Activated CD4-positive, CD25-positive, alpha-beta regulatory T cell (primary cell): ENCODE measurements around the gene TFB1M.

ENCODE experiments used
- DNase-seq, 4 experiments: peaks; one replicate each; lab custom pipeline; 2025; lab: John Stamatoyannopoulos, UW

The TFB1M gene

DNA sequence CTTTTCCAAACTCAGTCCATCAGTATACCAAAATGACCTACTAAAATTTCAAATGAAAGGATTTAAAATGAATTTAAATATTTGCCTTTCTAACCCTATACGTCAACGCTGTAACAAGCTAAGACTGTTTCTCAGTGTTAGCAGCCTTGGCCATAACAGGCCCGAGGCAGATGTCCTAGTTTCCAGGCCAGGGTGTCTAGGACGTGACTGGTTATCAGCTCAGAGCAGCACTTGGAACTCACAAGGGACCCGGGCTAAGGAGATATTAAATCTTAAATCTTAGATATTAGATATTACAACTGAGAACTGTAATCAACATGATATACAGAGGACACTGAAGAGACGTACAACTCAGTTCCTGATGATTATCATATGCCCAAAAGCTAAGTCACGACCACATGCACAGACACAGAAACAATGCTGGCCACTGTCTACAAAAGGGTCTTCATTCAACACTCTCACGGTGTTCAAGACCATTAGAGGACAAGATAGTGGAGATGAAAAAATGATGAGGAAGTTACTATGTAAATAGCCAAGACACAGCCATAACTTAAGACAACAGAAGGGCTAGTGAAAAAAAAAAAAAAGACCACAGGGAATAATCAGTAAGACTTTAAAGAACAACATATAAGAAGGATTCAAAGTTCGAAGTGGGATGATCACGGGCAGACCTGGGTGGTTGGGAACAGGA, 50.8 kb downstream of the TFB1M start, which contains the start of gene CLDN20:
TSS of gene CLDN20 (plus strand) at position 641 of the 691 bp plus-strand sequence. CDS start 11,707 bp downstream, outside the sequence.
- no peak for DNase-seq

DNA sequence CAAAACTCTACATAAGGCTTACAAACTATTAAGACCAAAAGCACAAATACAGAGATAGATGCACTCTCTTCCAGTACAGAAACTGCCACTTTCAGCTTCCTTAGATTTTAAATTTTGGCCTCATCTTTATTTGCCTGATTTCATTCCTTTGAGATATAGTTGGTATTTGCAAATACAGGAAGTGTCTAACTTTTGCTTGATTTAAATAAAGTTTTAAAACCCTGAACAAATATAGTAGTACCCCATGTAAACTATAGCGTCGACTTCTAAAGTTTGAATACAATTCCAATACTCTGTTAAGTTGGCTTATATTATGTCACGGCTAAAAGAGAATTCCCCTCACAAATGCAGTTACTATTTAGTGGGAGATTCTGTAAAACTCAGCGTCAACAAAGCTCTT, 51.6 kb downstream of the TFB1M start:
- DNase-seq, result no peak

DNA sequence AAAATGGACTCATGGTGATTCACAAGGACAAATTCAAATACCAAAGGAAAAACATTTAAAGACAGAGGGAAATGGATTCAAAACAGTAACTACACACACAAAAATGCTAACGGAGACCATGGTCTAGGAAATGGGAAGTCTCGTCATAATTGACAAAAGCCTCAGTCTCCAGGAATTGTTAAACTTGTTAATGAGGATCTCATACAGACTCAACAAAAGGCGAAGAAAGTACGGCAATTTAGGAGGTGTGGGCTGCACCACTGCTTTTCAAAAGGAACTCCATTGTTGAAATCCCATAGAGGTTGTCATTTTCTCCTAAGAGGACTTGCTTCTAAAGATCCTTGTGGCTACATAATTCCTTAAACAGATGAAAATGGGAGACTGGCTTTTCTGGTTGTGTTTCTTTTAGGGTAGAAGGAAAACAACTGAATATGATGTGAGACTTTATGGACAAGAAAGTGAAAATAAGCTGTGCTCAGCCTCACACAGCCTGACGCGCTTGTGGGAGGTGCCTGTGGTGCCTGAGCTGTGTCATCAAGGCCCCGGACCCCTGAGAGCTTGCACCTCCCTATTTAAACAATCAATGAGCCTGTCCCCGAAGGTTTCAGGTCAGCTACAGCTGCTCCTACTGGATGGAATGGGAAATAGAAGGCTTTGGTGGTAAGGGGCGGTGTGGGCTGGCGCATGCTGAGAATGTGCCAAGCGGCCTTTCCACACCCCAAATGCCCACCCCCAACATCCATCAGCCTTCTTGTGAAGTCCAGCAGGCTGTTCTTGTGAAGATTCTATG, 53.0 kb downstream of the TFB1M start:
- DNase-seq, result no peak

DNA sequence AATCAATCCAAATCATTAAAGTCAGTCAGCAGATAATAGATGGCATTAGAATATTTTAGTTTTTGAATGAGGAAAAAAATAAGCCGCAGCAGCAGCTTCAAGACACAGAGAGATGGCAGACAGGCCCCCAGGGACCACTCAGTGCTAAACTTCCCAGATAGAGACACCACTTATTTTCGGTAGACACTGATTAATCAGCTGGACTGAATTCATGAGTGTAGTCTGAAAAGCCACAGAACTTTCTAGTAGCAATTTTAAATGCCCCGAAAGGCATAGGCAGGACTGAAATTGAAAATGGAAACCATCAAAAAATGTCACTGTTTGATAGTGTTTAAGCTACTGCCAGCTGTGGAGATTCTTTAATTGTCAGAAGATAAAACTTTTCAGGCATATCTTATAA, 53.6 kb downstream of the TFB1M start:
- no peak for DNase-seq

DNA sequence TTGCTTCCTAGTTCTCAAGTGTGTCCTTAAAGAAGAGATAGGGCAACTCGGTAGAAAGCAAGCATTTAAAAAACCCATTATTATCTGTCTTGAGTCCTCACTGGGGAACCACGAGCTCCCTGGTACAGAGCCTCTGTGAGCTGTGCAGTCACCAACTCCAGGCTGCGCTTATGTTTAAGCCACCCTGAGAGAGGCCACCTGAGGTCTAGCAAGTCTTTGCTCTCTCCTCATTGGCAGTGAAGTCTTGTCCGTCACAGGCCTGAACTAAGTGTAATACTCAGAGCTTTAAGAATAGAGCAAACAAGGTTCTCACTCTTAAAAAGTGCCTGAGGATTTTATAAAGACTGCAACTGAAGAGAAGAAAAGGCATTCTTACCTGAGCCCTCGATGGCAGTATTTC, 54.4 kb downstream of the TFB1M start:
- DNase-seq, result no peak

DNA sequence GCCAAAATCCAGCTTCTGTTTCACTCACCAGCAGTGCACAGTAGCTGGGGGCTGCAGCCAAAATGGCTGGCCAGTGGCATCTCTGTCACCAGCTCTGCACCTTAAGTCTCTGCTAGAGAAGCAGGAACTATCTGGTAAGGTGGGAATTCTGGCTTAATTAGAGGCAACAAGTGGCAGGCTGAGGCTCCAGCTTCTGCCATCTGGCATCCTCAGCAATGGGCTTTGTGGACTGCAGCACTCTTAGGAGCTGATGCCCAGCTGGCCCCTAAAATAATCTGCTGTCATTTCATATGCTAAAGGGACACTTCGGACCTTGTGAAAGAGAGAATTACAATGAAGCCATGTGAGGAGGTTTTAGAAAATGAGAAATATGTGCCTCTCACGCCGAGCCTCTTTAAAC, 55.1 kb downstream of the TFB1M start:
- DNase-seq, result no peak

DNA sequence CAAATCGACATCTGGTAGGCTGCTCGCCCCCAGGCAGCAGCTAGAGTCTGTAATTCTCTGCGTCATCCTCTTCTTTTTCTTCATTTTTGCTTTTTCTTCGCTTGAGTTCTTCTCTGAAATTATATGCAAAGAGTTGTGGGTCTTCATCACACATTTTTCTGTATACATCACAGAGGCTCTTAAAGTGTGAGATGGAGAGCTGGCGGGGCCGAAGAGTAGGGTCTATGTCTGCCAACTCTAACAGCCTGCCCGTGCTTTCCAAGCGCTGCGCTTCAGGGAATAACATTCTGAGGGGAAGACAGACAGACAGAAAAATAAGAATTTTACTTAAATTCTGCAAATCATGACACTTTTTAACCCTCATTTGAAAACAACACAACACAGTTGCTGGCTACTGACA, 56.5 kb downstream of the TFB1M start:
- DNase-seq, result no peak

DNA sequence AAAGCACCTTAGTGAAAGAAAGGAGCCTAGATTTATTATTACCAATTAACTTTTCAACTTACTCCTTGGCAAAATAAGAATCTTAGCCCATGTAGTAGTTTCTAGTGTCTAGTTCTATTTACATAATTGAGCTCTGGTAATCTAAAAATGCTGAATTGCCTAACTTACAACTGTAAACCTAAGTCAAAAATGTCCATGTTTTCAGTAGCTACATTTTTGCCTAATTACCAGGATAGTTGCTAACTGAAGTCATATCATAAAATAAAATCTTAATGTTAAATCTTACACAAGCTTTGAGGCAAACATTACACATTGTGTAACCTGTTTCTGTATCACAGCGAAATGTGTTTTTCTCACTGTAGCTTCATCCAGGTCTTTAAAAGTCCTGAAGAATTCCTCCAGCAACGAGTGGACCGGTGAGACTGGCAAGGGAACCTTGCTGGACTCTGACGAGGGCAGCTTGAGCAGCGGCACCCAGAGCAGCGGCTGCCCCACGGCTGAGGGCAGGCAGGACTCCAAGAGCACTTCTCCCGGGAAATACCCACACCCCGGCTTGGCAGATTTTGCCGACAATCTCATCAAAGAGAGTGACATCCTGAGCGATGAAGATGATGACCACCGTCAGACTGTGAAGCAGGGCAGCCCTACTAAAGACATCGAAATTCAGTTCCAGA, 58.0 kb downstream of the TFB1M start:
- no peak for DNase-seq

DNA sequence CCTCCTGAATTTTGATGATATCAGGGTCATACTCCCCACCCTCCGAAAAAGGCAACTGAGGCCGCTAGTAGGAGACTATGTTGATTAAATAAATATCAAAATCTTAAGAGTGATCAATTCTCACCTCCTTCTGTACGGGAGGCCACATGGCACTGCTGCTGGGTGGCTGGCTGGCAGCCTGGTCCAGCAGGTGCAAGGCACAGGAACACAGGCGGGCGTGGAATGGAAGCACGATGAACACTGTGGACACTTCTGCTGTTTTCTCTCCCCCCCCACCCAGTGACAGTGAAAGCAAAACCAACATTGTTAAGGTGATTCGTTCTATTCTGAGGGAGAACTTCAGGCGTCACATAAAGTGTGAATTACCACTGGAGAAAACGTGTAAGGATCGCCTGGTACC, 60.1 kb downstream of the TFB1M start:
- DNase-seq, result no peak

DNA sequence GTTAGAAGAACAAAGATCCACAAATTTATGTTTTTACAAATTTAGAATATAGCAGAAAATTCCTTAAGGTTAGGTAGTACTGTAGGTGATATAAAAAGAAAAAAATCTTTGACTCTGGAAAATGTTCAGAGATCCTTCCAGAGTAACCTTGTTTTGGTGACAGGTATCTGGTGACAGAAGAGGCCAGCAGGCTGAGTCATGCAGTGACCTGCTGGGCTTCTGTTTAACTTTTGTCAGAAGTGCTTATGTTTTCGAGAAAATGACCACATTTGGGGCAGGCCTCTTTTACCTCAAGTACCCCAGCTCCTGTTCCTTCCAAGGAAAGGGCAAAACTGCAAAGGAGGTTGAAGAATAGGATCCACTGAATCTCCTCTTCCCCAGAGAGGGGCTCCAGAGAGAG, 60.9 kb downstream of the TFB1M start:
- DNase-seq, result no peak

DNA sequence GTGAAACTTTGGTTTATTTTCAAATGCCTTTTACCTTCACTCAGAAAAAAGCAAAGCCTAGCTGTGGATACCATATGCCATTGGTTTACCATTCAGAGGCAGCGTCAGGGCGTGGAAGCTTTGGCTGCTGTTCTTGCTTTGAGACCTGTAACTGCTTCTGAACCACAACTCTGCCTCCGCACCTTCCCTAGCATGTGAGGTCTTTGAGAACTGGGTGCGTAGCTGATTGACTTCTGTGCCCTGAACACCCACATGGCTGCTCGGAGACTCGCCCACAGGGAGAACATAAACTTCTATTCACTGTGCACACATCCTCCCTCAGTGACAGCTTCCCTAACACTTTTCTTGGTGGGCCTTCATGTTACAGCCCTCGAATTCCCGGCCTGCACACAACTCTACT, 61.7 kb downstream of the TFB1M start:
- DNase-seq, result no peak

DNA sequence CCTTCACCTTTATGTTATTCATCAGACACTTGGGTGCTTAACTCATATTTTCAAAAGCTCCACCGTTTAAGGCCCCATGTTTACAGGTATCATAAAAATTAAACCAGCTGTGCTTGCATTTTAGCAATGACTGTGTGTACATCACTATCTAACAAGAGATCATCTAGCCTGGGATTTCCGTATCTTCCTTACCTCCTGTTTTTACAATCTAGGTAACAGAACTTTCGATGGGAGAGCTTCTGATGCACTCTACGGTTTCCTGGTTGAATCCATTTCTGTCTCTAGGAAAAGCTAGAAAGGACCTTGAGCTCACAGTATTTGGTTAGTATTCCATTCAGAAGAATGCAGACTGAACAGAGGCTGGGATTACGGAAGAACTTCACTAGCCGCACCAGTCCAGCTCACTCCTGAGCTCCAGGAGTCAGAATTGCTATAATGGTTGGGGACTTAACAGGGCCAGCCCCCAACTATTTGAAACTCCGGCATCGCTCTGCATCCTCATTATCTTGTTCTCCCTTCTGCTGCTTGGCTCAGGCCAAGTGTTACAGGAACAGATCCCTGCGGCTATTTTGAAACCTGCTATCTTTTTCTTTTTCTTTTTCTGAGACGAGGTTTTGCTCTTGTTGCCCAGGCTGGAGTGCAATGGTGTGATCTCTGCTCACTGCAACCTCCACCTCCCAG, 63.4 kb downstream of the TFB1M start:
- no peak for DNase-seq

DNA sequence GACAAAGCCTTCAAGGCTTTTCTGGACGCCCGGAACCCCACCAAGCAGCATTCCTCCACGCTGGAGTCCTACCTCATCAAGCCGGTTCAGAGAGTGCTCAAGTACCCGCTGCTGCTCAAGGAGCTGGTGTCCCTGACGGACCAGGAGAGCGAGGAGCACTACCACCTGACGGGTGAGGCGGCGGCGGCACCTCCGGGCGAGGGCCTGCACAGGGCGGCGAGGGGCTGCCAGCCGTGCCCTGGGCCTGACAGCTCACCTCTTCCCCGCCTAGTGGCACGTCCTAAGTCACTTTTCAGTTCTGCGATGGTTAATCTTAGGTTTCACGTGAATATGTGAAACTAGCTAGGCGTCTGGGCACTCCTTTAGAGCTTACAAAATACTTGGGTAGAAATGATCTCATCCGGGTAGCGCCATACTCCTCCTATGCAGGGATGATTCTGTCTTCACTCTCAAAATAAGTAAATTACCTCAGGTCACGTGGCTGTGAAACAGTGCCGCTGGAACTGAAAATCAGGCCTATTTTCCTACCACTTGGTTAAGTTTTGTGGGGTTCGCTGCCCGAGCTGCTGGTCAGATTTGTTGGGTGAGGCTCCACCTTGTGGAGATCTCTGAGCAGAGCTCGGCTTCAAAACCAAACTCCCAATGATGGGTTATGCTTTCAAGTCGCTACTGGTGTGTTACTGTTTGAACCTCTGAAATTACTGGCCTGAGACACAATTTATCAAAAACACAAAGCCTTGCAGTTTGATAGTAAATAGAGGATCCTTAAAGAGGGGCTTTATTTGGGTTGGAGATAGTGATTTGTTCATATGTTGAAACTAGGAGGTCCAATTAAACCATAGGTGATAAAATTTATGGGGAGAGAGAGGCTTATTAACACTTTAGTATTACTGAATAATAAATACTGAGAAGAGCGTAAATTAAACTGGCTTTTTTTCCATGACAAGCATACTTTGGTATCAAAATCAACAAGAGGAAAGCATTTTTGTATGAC, 66.0 kb downstream of the TFB1M start:
- DNase-seq, result no peak

DNA sequence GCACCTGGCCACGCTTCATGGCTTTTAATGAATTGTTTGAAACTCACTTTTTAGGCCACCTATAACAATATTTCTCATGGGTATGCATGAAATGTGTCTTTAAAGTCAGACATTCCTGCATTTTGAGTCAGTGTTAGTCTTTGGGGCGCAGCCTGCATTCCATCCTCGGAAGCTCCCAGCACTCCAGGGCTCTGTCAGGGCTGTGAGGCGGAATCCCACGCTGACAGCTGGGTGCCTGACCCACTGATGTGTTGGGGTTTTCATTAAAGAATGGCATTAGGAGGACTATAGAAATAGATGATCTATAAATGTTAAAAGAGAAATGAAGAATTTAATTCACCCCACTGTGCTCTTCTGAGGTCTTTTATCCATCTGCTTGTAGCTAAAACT, 66.7 kb downstream of the TFB1M start:
- no peak for DNase-seq

DNA sequence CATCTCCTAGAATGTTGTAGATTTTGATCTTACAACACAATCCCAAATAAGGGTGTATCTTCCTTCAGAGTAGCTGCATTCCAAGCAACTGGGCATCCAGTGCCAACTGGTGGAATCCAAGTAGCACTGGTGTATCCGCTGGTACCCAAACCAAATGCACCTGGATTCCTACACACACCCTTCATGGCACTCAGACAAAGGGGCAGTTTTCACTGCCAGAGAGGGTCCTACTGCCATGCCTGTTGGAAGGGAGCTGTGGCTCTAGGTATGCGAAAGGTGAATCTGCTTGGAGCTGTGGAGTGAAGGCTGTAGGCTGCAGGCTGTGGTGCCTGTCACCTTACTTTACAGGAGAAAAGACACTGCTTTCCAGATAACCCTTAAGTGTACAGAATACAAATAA, 67.5 kb downstream of the TFB1M start:
- DNase-seq, result no peak

DNA sequence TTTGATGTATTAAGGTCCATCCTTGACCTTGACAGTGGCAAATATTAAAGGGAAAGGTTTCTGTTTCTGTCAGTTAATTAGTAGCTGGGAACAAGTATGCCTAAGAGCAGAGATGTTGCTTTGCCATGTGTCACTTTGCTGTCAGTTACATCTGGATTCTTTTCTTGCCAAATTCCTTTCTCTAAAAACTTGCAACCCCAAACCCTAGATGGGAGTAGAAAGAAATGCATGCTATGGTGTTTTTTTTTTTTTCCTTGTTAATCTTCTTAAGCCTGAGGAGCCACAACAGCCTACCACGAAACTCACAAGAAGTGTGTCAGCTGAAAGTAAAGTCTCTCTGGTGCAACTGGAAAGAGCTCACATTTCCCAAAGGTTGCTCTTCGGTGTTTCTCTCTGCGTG, 68.5 kb downstream of the TFB1M start:
- no peak for DNase-seq

DNA sequence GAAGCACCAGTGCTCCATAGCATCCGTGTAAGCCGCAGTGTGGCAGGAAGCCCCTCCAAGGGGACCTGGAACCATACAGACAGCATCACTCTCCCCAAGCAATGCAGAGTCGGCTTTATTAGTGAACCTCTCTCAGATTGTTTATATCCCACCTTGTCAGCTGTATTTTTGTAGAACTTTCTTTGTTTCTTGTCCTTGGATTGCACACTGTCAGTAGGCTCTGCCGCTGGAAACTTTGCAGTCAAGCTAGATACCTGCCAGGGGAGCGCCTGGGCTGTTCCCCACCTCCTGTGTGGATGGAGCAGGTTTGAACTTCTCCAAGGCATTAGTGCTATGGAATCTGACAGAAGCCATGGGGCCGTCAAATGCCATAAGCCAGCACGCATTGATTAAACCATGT, 69.1 kb downstream of the TFB1M start:
- DNase-seq, result no peak

DNA sequence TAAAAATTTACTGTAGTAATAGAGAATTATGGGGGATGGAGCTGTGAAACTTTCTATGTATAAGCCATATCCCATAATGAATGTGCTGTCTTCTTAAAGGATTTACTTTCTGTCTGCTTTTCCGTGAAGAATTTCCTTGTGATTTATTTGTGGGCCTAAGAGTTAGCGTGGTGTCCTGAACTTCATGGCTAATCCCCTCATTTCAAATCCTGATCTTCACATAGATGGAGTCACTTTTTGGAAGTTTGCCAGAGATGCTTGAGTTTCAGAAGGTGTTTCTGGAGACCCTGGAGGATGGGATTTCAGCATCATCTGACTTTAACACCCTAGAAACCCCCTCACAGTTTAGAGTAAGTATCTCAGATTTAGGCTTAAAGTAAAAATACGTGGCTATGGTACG, 69.8 kb downstream of the TFB1M start:
- no peak for DNase-seq

DNA sequence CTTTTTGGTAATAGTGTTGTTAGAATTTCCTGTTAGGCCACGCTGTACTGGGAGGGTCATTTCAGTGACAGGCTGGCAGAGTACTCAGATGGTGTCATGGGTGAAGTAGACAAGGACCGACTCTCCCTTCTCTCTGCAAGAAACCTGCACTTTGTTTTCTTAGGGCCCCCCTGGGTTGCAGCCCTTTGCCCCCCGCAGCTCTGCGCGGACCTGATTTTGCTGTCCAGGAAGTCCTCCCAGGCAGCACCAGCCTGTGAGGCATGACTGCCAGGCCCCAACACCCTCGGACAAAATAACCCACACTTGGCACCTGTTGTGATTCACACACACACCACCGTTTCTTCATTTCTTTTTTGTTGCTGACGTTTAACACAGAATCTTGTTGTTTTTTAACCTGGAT, 72.3 kb downstream of the TFB1M start:
- DNase-seq, result no peak

DNA sequence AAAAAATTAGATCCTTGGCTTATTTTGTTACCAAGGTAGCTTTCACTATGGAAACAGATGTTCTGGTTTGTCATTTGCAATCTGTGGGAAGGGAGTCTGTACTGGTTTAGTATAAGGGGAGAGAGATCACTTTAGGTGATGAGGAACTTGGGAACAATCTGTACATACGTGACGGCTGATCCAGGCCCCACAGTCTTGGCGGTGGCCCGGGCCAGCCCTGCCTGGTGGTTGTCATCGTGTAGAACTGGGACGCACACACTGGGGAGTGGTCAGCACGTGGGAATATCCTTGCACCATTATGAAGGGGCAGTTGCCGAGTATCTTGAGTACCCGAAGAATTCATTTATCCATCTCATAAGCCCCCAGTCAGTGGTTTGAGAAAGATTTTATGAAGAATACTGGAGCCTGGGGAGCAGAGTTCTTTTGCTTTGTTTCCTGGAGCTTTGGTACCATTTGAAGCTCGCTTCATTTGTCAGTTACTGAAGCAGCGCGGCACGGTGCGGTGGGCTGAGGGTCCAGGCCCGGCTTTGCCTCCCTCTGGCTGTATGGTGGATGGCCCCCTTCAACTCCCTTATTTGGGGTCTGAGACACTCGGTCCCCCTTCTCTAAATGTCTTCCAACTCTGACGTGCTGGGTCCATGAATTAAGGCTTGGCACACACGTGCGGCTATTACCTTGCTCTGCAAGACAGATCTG, 73.2 kb downstream of the TFB1M start:
- DNase-seq, result no peak

DNA sequence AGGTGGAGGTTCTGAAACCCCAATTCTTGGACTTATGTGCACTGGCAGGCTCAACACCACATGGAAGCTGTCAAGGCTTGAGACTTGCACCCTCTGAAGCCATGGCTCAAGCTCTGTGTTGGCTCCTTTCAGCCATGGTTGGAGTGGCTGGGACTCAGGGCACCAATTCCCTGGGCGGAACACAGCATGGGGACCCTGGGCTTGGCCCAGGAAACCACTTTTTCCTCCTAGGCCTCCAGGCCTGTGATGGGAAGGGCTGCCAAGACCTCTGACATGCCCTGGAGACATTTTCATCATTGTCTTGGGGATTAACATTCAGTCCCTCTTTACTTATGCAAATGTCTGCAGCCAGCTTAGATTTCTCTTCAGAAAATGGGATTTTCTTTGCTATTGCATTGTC, 76.7 kb downstream of the TFB1M start:
- no peak for DNase-seq
